ENCODE measurements around the gene RALGAPB.
"Not testable (repeated sequence)": the region's sequence is repeated elsewhere in the genome, so short reads cannot be mapped to it uniquely, and the experiment has no call there.

The RALGAPB gene

DNA sequence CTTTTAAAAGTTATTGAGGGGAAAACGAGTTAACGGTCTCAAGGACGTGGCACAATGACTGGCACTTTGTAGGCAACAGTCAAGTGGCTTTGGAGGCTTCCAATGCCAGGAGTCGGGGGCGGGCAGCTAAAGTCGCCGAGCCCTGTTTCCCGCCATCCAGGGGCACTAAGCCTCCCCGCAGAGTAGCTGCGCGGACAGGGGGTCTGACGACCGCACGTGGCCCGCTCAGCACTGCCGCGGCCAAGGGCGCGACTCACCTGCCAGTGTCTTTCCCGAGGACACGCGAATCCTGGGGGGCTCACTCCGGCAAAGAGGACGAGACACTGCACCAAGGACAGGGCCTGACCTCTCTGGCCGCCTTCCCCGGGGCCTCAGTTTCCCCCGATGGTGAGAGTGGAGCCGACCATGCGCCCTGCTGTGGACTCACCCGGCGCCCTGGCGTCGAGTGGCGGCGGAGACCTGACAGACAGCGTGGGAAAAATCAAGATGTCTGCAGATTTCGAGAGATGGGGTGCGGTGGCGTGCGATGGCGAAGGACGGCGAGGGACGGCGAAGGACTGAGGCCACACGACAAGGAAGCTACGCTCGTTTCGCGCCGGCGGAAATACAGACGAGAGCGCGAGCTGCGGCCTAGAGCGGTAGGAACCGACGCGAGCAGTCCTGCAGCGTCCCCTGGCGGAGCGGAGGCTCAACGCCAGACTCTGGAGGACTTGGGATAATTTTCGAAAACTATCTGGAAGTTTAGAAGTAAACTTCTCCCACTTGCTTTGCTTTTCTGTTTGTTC lies 37.7 kb upstream of the RALGAPB start, which contains the start of gene SNHG17:
TSS of gene SNHG17 (minus strand) at position 559 of the 785 bp plus-strand sequence.
- H3K27ac Mint-ChIP-seq (ENCODE audit: low read depth): peak within 1 kb of the TSS; percentile 90
- peak within 1 kb of the TSS; percentile 87 for H3K4me3 Mint-ChIP-seq
- peaks cover 37% of the 10 kb centered on the region for H3K4me1 Mint-ChIP-seq
- no peaks in the 10 kb centered on the region for H3K9me3 Mint-ChIP-seq
- DNase-seq (ENCODE audit: low spot score in 2 of 2) (peak; percentile 78 to 80), ATAC-seq (replicated peaks; ENCODE audit: extremely low read depth, poor library complexity, severe bottlenecking) (peak; percentile 76)
- peaks cover 28% of the 10 kb centered on the region for H3K36me3 Mint-ChIP-seq (ENCODE audit: insufficient read depth)
- peaks cover 10% of the 10 kb centered on the region for H3K27me3 Mint-ChIP-seq

DNA sequence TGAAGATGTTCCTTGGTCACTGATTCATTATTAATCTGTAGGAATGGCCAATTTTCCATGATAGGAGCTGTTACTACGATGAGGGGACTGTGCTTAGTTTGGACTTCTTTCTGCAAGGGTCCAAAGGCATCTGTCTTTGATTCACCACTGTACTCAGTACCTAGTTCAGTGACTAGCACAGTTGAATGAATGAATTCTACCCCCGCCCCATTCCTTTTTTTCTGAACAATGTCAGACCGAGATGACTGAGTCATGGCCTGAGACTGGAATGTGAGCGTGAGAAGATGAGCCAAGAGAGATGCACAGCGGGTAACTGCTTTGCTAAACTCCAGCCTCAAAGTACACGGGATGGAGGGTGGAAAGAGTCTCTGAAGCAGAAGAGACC lies 37.1 kb upstream of the RALGAPB start:
- H3K27me3 Mint-ChIP-seq: peaks cover 10% of the 10 kb centered on the region
- ATAC-seq (replicated peaks; ENCODE audit: extremely low read depth, poor library complexity, severe bottlenecking) (no peak), DNase-seq (ENCODE audit: low spot score in 2 of 2) (no peak)
- H3K27ac Mint-ChIP-seq (ENCODE audit: low read depth): peak overlapping the region; percentile 90
- H3K4me3 Mint-ChIP-seq: peak overlapping the region; percentile 87
- peaks cover 29% of the 10 kb centered on the region for H3K36me3 Mint-ChIP-seq (ENCODE audit: insufficient read depth)
- H3K9me3 Mint-ChIP-seq: no peaks in the 10 kb centered on the region
- H3K4me1 Mint-ChIP-seq: peaks cover 37% of the 10 kb centered on the region

DNA sequence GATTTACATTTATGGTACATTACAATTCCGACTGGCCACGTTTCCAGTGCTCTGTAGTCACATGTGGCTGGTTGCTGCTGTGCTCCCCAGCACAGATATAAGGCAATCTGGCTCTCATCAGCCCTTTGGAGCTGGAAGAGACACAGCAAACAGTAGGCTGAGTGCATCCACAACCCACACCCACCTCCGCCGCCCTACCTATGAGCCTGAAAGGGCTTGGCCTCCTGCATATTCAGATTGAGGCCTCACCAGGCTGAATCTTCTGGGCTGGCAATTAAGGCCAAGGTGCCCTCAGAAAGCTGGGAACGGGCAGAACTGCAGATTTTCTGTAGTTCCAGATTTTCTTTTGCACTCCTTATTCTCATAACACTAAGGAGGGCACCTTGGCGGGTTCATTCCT lies 34.8 kb upstream of the RALGAPB start:
- Mint-ChIP-seq H3K27me3 (peaks cover 10% of the 10 kb centered on the region), H3K27ac (ENCODE audit: low read depth) (no peak overlapping the region), H3K36me3 (ENCODE audit: insufficient read depth) (peaks cover 21% of the 10 kb centered on the region), H3K4me1 (peaks cover 18% of the 10 kb centered on the region), H3K9me3 (no peaks in the 10 kb centered on the region), H3K4me3 (no peak overlapping the region)
- DNase-seq (ENCODE audit: low spot score in 2 of 2): no peak
- ATAC-seq (replicated peaks; ENCODE audit: extremely low read depth, poor library complexity, severe bottlenecking): no peak

DNA sequence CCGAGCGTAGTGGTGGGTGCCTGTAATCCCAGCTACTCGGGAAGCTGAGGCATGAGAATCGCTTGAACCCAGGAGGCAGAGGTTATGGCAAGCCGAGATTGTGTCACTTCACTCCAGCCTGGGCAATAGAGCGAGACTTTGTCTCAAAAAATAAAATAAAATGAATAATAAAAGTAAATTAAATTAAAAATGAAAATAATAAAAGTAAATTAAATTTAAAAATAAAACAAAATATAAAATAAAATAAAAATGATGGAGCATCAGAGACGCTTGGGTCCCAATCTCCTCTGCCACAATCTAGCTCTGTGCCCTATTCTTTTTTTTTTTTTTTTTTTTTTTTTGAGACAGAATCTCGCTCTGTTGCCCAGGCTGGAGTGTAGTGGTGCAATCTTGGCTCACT lies 31.5 kb upstream of the RALGAPB start:
- DNase-seq (ENCODE audit: low spot score in 2 of 2); H3K27me3 Mint-ChIP-seq; ATAC-seq (replicated peaks; ENCODE audit: extremely low read depth, poor library complexity, severe bottlenecking); H3K4me1 Mint-ChIP-seq; H3K4me3 Mint-ChIP-seq; H3K9me3 Mint-ChIP-seq; H3K27ac Mint-ChIP-seq (ENCODE audit: low read depth): not testable (repeated sequence)
- H3K36me3 Mint-ChIP-seq (ENCODE audit: insufficient read depth): peaks cover 10% of the 10 kb centered on the region

DNA sequence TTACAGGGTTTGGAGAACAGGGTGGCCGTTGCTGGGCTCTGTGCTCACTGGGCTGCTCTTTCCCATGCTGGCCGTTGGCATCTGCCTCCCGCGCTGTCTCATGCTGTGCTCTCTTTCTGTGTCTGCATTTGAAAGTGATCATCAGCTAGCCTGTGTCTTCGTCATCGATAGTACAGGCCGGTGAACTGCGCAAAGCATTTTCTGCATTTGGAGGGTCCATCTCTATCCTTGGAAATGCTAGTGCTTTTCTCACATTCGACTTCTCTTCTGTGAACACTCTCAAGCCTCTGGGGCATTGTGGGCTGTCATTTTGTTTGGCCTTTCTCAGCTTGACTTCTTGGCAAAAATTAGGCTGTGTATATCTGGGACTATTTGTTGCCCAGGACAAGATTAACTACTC lies 30.7 kb upstream of the RALGAPB start:
- DNase-seq (ENCODE audit: low spot score in 2 of 2) (no peak), ATAC-seq (replicated peaks; ENCODE audit: extremely low read depth, poor library complexity, severe bottlenecking) (no peak)
- no peak overlapping the region for H3K4me3 Mint-ChIP-seq
- peaks cover 12% of the 10 kb centered on the region for H3K36me3 Mint-ChIP-seq (ENCODE audit: insufficient read depth)
- H3K27ac Mint-ChIP-seq (ENCODE audit: low read depth): no peak overlapping the region
- H3K9me3 Mint-ChIP-seq: no peaks in the 10 kb centered on the region
- peaks cover 10% of the 10 kb centered on the region for H3K27me3 Mint-ChIP-seq
- peaks cover 8% of the 10 kb centered on the region for H3K4me1 Mint-ChIP-seq

DNA sequence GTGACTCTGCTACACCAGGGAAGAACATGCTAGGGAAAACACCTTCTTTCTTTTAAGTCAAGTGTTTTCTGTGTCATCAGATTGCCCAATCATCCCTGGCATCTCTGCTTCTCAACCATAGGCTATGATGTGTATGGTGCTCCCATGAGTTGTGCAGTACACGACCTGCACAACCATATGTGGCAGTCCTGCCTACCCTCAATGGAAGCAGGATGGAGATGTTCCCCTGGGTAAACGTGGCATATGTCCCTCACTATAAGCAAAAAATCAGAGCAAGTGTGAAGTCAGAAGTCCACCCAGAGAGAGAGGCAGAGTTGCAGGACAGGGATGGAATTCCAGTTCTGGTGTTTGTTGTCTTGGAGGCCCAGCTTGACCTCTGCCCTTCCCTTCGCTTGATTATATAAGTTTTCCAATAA lies 27.3 kb upstream of the RALGAPB start:
- ATAC-seq (replicated peaks; ENCODE audit: extremely low read depth, poor library complexity, severe bottlenecking): no peak
- Mint-ChIP-seq H3K4me3 (peak overlapping the region; percentile 34), H3K27ac (ENCODE audit: low read depth) (no peak overlapping the region), H3K9me3 (no peaks in the 10 kb centered on the region), H3K4me1 (peaks cover 23% of the 10 kb centered on the region), H3K36me3 (ENCODE audit: insufficient read depth) (peaks cover 15% of the 10 kb centered on the region), H3K27me3 (no peaks in the 10 kb centered on the region)
- DNase-seq (ENCODE audit: low spot score in 2 of 2): no peak

DNA sequence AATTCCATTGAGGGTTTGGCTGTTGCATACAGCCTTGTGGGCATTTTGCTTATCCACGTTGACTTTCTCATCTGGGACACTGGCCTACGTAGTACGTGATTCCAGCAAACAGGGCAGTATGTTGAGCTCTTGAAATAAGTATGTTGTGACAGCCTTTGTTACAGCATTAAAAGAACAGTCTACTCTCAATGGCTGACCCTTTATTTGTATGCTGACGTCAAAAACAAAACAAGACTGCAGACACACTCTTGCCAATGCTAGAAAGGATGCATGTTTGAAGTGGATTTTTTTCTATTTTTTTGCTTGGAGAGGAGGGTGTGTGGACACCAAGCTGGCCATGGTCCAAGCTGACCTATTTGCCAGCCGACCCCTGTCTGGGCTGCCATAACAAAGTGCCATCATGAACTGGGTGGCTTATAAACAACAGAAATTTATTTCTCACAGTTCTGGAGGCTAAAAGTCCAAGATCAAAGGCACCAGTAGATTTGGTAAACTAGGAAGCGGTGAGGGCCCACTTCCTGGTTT lies 26.7 kb upstream of the RALGAPB start:
- peak overlapping the region; percentile 84 for H3K27ac Mint-ChIP-seq (ENCODE audit: low read depth)
- H3K27me3 Mint-ChIP-seq: no peaks in the 10 kb centered on the region
- no peak for ATAC-seq (replicated peaks; ENCODE audit: extremely low read depth, poor library complexity, severe bottlenecking)
- H3K9me3 Mint-ChIP-seq: no peaks in the 10 kb centered on the region
- peaks cover 23% of the 10 kb centered on the region for H3K4me1 Mint-ChIP-seq
- peak overlapping the region; percentile 84 for H3K4me3 Mint-ChIP-seq
- peaks cover 18% of the 10 kb centered on the region for H3K36me3 Mint-ChIP-seq (ENCODE audit: insufficient read depth)
- no peak for DNase-seq (ENCODE audit: low spot score in 2 of 2)

DNA sequence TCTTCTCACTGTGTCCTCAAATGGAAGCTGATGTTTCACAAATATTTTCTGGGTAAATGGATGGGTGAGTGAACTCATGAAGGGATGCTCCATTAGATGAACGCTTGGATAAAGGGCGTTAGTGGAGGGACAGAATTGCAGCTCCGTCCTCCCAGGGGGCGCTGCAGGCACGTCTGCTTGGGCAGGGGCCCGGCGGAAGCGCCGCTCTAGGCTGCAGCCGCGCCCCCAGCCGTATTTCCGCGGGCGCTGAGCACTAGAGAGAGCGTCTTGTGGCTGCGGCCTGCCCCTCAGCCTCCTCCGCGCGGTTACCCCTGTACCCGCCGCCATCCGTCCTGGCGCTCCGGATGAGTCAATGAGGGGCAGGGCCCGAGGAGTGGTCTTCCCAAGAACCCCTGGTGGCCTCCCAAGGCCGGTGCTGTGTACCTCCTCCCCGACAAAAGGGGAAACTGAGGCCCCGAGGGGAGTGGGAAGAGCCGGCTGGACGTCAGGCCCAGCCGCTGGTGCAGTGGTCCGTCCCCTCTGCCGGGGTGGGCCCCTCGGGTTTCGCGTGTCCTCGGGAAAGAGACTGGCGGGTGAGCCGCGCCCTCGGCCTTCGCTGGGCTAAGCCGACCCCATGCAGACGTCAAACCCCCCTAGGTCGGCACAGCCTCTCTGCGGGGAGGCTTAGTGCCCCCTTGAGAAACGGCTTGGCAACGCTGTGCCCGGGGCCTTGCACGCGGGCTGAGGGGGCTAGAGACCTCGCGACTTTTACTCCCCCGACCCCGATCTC lies 26.0 kb upstream of the RALGAPB start:
- Mint-ChIP-seq H3K9me3 (no peaks in the 10 kb centered on the region), H3K4me3 (peak overlapping the region; percentile 84), H3K27ac (ENCODE audit: low read depth) (peak overlapping the region; percentile 84), H3K27me3 (no peaks in the 10 kb centered on the region), H3K36me3 (ENCODE audit: insufficient read depth) (peaks cover 18% of the 10 kb centered on the region), H3K4me1 (peaks cover 23% of the 10 kb centered on the region)
- DNase-seq (ENCODE audit: low spot score in 2 of 2) (peak; percentile 84 to 90), ATAC-seq (replicated peaks; ENCODE audit: extremely low read depth, poor library complexity, severe bottlenecking) (peak; percentile 98)

DNA sequence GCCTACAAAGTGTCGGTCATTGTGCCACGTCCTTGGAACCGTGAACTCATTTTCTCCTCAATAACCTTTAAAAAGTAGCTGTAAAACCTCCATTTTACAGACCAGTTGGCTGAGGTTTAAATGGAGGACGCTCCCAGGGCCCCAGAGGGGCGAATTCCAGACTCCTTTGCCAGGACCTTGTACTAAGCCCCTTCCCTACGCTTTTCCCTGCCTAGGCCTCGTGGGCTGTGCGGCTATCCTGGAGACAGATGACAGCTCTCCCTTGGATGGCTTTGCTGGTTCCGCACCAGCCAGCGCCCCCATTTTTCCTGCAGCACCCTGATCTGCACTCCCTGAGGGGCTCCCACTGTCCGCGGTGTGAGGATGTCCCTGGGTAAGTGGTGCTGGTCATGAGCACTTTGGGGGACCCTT lies 25.4 kb upstream of the RALGAPB start:
- no peak for ATAC-seq (replicated peaks; ENCODE audit: extremely low read depth, poor library complexity, severe bottlenecking)
- H3K4me1 Mint-ChIP-seq: peaks cover 23% of the 10 kb centered on the region
- DNase-seq (ENCODE audit: low spot score in 2 of 2): no peak
- peak overlapping the region; percentile 84 for H3K4me3 Mint-ChIP-seq
- H3K27ac Mint-ChIP-seq (ENCODE audit: low read depth): peak overlapping the region; percentile 84
- H3K9me3 Mint-ChIP-seq: no peaks in the 10 kb centered on the region
- no peaks in the 10 kb centered on the region for H3K27me3 Mint-ChIP-seq
- peaks cover 20% of the 10 kb centered on the region for H3K36me3 Mint-ChIP-seq (ENCODE audit: insufficient read depth)

DNA sequence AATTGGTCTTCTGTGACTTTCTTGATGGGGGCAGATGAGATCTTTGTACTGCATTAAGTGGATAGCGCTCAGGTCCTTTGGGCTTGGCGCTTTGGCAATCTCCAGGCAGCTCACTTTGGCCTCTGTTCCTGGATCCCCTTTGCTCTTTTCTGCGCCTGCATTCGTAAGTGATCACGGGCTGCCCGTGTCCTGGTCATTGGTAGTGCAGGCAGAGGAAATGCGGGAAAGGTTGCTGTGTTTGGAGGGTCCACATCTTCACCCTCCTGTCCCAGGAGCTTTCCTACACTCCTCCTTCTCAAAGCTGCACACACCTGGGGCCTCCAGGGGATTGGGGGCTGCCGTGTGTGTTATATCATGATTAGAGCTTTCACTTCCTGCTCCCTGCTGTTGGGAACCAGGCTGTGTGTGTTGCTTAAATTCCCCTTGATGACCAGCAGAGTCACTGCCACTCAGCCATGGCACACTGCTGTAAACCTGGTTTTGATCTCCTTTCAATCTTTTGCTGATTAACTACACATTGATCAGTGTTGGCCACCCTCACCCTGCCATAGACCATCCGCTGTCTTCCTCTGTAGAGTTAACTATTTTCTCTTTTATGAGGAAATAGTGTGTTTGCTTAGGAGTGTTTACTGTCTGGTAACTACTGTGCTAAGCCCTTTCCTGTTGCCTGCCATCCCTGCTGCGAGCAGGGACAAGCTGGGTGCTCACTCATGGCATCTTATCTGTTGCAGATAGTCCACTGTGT lies 24.5 kb upstream of the RALGAPB start:
- H3K27ac Mint-ChIP-seq (ENCODE audit: low read depth): peak overlapping the region; percentile 84
- peak overlapping the region; percentile 84 for H3K4me3 Mint-ChIP-seq
- no peak for ATAC-seq (replicated peaks; ENCODE audit: extremely low read depth, poor library complexity, severe bottlenecking)
- no peaks in the 10 kb centered on the region for H3K27me3 Mint-ChIP-seq
- peaks cover 23% of the 10 kb centered on the region for H3K4me1 Mint-ChIP-seq
- peaks cover 20% of the 10 kb centered on the region for H3K36me3 Mint-ChIP-seq (ENCODE audit: insufficient read depth)
- H3K9me3 Mint-ChIP-seq: no peaks in the 10 kb centered on the region
- DNase-seq (ENCODE audit: low spot score in 2 of 2): no peak

DNA sequence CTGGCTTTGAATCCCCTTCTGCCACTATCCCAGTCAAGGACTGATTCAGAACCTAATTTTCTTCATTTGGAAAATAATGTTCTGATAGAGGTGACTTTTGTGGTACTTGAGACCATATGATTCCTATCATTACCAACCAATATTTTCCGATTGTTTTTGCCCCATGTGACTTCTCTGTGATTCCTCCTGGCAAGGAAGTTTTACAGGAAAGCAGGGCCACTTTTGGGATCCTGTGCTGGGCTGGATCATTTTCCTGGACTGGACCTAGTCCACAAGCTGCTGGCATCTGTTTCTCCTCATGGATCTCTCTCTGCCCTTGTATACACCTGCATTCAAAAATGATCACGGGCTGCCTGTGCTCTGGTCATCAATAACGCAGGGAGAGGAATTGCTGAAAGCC lies 23.6 kb upstream of the RALGAPB start:
- DNase-seq (ENCODE audit: low spot score in 2 of 2) (no peak), ATAC-seq (replicated peaks; ENCODE audit: extremely low read depth, poor library complexity, severe bottlenecking) (no peak)
- peaks cover 23% of the 10 kb centered on the region for H3K4me1 Mint-ChIP-seq
- peaks cover 20% of the 10 kb centered on the region for H3K36me3 Mint-ChIP-seq (ENCODE audit: insufficient read depth)
- peak overlapping the region; percentile 21 for H3K27ac Mint-ChIP-seq (ENCODE audit: low read depth)
- H3K4me3 Mint-ChIP-seq: no peak overlapping the region
- no peaks in the 10 kb centered on the region for H3K27me3 Mint-ChIP-seq
- no peaks in the 10 kb centered on the region for H3K9me3 Mint-ChIP-seq

DNA sequence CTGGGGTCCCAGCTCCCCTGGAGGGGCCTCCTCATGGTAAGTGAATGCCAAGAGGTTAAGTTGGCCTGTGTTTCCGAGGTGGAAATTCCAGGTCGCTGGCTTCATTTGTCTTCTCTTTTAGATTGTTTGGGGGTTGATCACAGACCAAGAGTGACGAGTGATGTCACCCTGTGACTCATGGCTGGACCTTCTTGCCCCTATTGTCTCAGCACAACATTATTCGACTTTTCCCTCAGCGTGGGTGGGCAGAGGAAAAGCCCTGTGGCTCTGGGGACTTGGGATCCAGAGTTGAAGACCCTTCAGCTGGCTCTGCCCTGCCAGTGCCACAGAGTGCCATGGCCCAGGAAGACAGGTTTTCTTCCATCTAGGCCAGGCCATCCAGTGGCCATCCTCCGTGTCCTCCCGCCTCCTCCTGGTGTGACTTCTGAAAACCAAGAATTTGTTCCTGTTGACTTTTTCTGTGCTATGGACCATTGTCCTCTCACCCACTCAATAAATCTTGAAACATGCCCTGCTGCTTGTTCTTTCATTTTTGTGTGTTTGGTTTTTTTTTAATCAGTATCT lies 22.1 kb upstream of the RALGAPB start:
- Mint-ChIP-seq H3K27me3 (no peaks in the 10 kb centered on the region), H3K27ac (ENCODE audit: low read depth) (no peak overlapping the region), H3K36me3 (ENCODE audit: insufficient read depth) (peaks cover 18% of the 10 kb centered on the region), H3K9me3 (no peaks in the 10 kb centered on the region), H3K4me3 (no peak overlapping the region), H3K4me1 (peaks cover 23% of the 10 kb centered on the region)
- no peak for DNase-seq (ENCODE audit: low spot score in 2 of 2)
- no peak for ATAC-seq (replicated peaks; ENCODE audit: extremely low read depth, poor library complexity, severe bottlenecking)

Measured in central memory CD8-positive, alpha-beta T cell (primary cell).